GM23248 (cell line): ENCODE data around the gene SRPK3.

Source experiments
- EZH2 ChIP-seq: fragments of 200-600 bp; sonication (generic); IDR thresholded peaks from 2 replicates; pipeline ENCODE4 v1.6.1; 2018; ENCODE audit warnings: antibody characterized with exemption, mild to moderate bottlenecking; ENCODE audit not compliant: insufficient read depth, poor library complexity, severe bottlenecking
- EZH2phosphoT487 ChIP-seq: fragments of 200-600 bp; sonication (generic); IDR thresholded peaks from 2 replicates; pipeline ENCODE4 v1.6.1; 2018; ENCODE audit warnings: antibody characterized with exemption, moderate library complexity, mild to moderate bottlenecking, low read depth; ENCODE audit not compliant: insufficient read depth

DNA sequence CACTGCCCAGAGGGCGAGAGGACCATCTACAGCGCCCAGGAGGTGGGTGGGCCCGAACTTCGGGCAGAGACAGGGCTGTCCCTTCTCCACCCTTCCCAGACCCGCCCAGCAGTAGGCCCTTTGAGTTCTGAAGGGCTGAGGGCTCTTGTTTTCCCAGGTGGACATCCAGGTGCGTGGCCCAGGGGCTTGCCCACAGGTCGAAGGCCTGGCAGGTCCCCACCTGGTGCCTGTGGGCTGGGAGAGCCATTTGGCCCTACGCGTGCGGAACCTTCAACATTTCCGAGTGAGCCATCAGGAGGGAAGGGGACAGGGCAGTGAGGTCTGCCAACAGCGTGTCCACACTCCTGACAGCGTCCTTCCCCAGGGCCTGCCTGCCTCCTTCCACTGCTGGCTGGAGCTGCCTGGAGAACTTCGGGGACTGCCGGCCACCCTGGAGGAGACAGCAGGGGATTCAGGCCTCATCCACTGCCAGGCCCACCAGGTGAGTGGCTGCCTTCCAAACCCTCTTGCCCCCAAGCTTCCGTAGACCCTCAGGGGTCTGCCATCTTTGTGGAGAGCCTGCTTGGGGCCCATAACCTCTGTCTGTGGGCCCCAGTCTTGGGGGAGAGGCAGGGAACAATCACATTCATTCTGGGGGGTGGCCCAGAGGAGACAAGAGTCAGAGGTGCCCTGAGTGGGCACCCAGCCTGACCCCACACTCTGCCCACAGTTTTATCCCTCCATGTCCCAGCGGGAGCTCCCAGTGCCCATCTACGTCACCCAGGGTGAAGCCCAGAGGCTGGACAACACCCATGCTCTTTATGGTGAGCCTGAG, 10.0 kb upstream of the SRPK3 start:
- TF ChIP-seq EZH2 (no peak), EZH2phosphoT487 (no peak)
